Activated naive CD4-positive, alpha-beta T cell treated with anti-CD3 and anti-CD28 coated beads for 36 hours (primary cell): Measurements from ENCODE around the gene GABRG2. TPM values are rescaled to one million over a fixed set of nuclear protein-coding genes. Genes with fewer than 3 reads are reported as not detected.

ENCODE experiments used
- CTCF ChIA-PET: fragments of 350-600 bp; sonication (Branson Sonifier 250); formaldehyde crosslinking; loops from one replicate; lab custom pipeline; 2021; ENCODE audit warnings: antibody characterized with exemption; lab: Charles Lee
- DNase-seq: peaks from one replicate; pipeline ENCODE4 v3.0.0-alpha.2; 2020
- H3K27ac Mint-ChIP-seq: one replicate; pipeline ENCODE4 v1.8.0; 2021; ENCODE audit warnings: mild to moderate bottlenecking, mixed read lengths
- H3K27me3 Mint-ChIP-seq: one replicate; pipeline ENCODE4 v1.8.0; 2021; ENCODE audit warnings: low read depth, mixed read lengths
- H3K36me3 Mint-ChIP-seq: one replicate; pipeline ENCODE4 v1.8.0; 2021; ENCODE audit warnings: low read depth, mixed read lengths
- H3K4me1 Mint-ChIP-seq: one replicate; pipeline ENCODE4 v1.8.0; 2021; ENCODE audit warnings: low read depth, mixed read lengths
- H3K4me3 Mint-ChIP-seq: one replicate; pipeline ENCODE4 v1.8.0; 2021; ENCODE audit warnings: mild to moderate bottlenecking, moderate library complexity, mixed read lengths
- H3K9me3 Mint-ChIP-seq: one replicate; pipeline ENCODE4 v1.8.0; 2021; ENCODE audit warnings: mixed read lengths
- intact Hi-C: fragments of 100-400 bp; cut with micrococcal nuclease; formaldehyde crosslinking; loops from one replicate; pipeline ENCODE4 v1.15.1; 2023
- total RNA-seq, 2 experiments: library from RNA; stranded (reverse); gene quantifications; one replicate each; pipeline ENCODE4 v1.2.3, GENCODE V29; 2021

Gene GABRG2
- total RNA-seq, 2 experiments from 2014 or later = 0.64 TPM; not detected in 1

- peaks cover 7% of the 10 kb centered on the region for H3K9me3 Mint-ChIP-seq
- H3K4me3 Mint-ChIP-seq = no peak overlapping the region
- DNase-seq = no peak
- H3K4me1 Mint-ChIP-seq = no peaks in the 10 kb centered on the region
- intact Hi-C loops = no loop called here
- no peaks in the 10 kb centered on the region for H3K36me3 Mint-ChIP-seq
- H3K27me3 Mint-ChIP-seq = no peaks in the 10 kb centered on the region
- no peak overlapping the region for H3K27ac Mint-ChIP-seq
- CTCF ChIA-PET = interaction anchor here (0.6 kb wide), 1 partner anchor 9 kb away, joined by 3 read pairs; no protein-coding TSS in a partner anchor
Observed at GRCh38 chr5:162107591-162107990, 40.0 kb downstream of the GABRG2 start.

GRCh38 chr5:162119801-162120200, 52.2 kb downstream of the GABRG2 start:
- H3K4me3 Mint-ChIP-seq = no peak overlapping the region
- DNase-seq = no peak
- no peak overlapping the region for H3K27ac Mint-ChIP-seq
- CTCF ChIA-PET = no interaction called here
- no peaks in the 10 kb centered on the region for H3K27me3 Mint-ChIP-seq
- intact Hi-C loops = no loop called here
- H3K36me3 Mint-ChIP-seq = no peaks in the 10 kb centered on the region
- H3K4me1 Mint-ChIP-seq = no peaks in the 10 kb centered on the region
- peaks cover 5% of the 10 kb centered on the region for H3K9me3 Mint-ChIP-seq

DNA sequence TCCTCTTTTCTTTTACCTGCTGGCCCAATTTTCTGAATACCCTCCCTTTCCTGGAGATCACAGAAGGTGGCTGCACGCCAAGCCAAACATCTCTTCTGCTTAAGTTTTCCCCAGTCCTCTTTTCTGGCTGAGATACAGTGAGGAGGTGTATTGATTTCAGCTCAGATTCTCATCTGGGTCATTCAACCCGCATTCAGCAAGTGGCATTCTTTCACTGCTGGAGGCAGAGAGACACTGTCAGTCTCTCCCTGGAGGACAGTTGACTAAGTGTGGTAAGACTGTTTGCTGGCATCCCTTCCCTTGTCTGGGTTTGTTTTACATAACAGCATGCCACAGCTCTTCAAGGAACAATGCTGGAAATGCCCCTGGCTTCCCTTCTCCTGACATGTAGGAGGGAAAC, 60.5 kb downstream of the GABRG2 start:
- no peak overlapping the region for H3K27ac Mint-ChIP-seq
- H3K36me3 Mint-ChIP-seq = no peaks in the 10 kb centered on the region
- H3K4me3 Mint-ChIP-seq = no peak overlapping the region
- H3K4me1 Mint-ChIP-seq = no peaks in the 10 kb centered on the region
- CTCF ChIA-PET = no interaction called here
- no peaks in the 10 kb centered on the region for H3K9me3 Mint-ChIP-seq
- intact Hi-C loops = no loop called here
- DNase-seq = no peak
- H3K27me3 Mint-ChIP-seq = no peaks in the 10 kb centered on the region

- H3K27me3 Mint-ChIP-seq = no peaks in the 10 kb centered on the region
- H3K27ac Mint-ChIP-seq = no peak overlapping the region
- no peak overlapping the region for H3K4me3 Mint-ChIP-seq
- CTCF ChIA-PET = no interaction called here
- DNase-seq = no peak
- no peaks in the 10 kb centered on the region for H3K9me3 Mint-ChIP-seq
- no peaks in the 10 kb centered on the region for H3K36me3 Mint-ChIP-seq
- H3K4me1 Mint-ChIP-seq = no peaks in the 10 kb centered on the region
- intact Hi-C loops = no loop called here
Observed at GRCh38 chr5:162132348-162132747, 64.8 kb downstream of the GABRG2 start.

GRCh38 chr5:162139190-162139589, 71.6 kb downstream of the GABRG2 start:
- Mint-ChIP-seq H3K27ac (no peak overlapping the region), H3K27me3 (no peaks in the 10 kb centered on the region), H3K4me3 (no peak overlapping the region), H3K4me1 (no peaks in the 10 kb centered on the region), H3K36me3 (no peaks in the 10 kb centered on the region), H3K9me3 (peaks cover 5% of the 10 kb centered on the region)
- intact Hi-C loops = no loop called here
- CTCF ChIA-PET = no interaction called here
- no peak for DNase-seq

DNA sequence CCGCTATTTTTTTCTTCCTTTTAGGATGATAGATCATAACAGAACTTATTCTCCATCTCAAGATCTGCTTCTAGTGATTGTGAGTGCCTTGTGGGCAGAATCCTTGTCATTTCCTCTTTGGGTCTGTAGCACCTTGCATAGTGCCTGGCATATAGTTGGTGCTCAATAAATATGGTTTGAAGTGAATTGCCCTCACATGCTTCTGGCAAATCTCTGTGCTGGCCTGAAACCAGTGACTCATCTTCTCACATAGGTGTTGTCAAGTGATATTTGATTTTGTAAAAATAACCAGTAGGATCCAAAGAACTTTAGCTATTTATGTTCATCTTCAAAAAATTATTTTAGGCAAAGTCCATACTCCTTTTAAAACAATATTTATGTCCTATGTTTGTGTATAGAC, 86.7 kb downstream of the GABRG2 start:
- Mint-ChIP-seq H3K4me3 (no peak overlapping the region), H3K27ac (no peak overlapping the region), H3K4me1 (no peaks in the 10 kb centered on the region), H3K36me3 (no peaks in the 10 kb centered on the region), H3K9me3 (peaks cover 3% of the 10 kb centered on the region), H3K27me3 (no peaks in the 10 kb centered on the region)
- DNase-seq = no peak
- intact Hi-C loops = no loop called here
- CTCF ChIA-PET = no interaction called here

GRCh38 chr5:162160401-162160800, 92.8 kb downstream of the GABRG2 start:
- Mint-ChIP-seq H3K9me3 (peaks cover 3% of the 10 kb centered on the region), H3K27me3 (no peaks in the 10 kb centered on the region), H3K4me1 (no peaks in the 10 kb centered on the region), H3K36me3 (no peaks in the 10 kb centered on the region), H3K27ac (no peak overlapping the region), H3K4me3 (no peak overlapping the region)
- intact Hi-C loops = no loop called here
- CTCF ChIA-PET = no interaction called here
- DNase-seq = no peak

DNA sequence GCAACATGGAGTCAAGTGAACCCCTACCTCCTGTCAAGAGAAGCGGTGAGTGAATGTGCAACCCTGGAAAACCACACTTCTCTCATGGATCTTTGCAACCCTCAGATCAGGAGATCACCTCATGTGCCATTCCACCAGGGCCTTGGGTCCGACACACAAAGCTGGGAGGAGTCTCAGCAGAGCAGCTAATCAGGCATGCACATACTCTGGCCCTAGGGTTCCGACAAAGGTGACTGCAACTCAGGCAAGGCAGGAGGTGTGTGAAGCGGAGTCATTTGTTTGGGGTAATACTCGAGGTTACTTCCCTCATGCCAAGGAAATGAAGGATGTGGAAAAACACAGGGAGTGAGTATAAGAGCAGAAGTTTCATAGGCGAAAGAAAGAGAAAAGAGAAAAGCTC, 96.1 kb downstream of the GABRG2 start:
- Mint-ChIP-seq H3K36me3 (no peaks in the 10 kb centered on the region), H3K9me3 (peaks cover 15% of the 10 kb centered on the region), H3K27me3 (no peaks in the 10 kb centered on the region), H3K4me3 (no peak overlapping the region), H3K27ac (no peak overlapping the region), H3K4me1 (no peaks in the 10 kb centered on the region)
- CTCF ChIA-PET = no interaction called here
- intact Hi-C loops = no loop called here
- DNase-seq = no peak

- no peak overlapping the region for H3K27ac Mint-ChIP-seq
- no peaks in the 10 kb centered on the region for H3K4me1 Mint-ChIP-seq
- intact Hi-C loops = no loop called here
- CTCF ChIA-PET = no interaction called here
- H3K36me3 Mint-ChIP-seq = no peaks in the 10 kb centered on the region
- DNase-seq = no peak
- no peak overlapping the region for H3K4me3 Mint-ChIP-seq
- no peaks in the 10 kb centered on the region for H3K9me3 Mint-ChIP-seq
- no peaks in the 10 kb centered on the region for H3K27me3 Mint-ChIP-seq
Observed at GRCh38 chr5:162174358-162174974, 106.9 kb downstream of the GABRG2 start.

GRCh38 chr5:162187371-162187770, 119.8 kb downstream of the GABRG2 start:
- intact Hi-C loops = no loop called here
- Mint-ChIP-seq H3K9me3 (peaks cover 5% of the 10 kb centered on the region), H3K4me3 (no peak overlapping the region), H3K36me3 (no peaks in the 10 kb centered on the region), H3K27me3 (no peaks in the 10 kb centered on the region), H3K4me1 (no peaks in the 10 kb centered on the region), H3K27ac (no peak overlapping the region)
- DNase-seq = no peak
- CTCF ChIA-PET = no interaction called here

- no peaks in the 10 kb centered on the region for H3K4me1 Mint-ChIP-seq
- H3K9me3 Mint-ChIP-seq = peaks cover 5% of the 10 kb centered on the region
- H3K36me3 Mint-ChIP-seq = no peaks in the 10 kb centered on the region
- no peak for DNase-seq
- intact Hi-C loops = no loop called here
- no peak overlapping the region for H3K4me3 Mint-ChIP-seq
- H3K27me3 Mint-ChIP-seq = no peaks in the 10 kb centered on the region
- CTCF ChIA-PET = no interaction called here
- no peak overlapping the region for H3K27ac Mint-ChIP-seq
Observed at GRCh38 chr5:162189719-162190118, 122.1 kb downstream of the GABRG2 start.

DNA sequence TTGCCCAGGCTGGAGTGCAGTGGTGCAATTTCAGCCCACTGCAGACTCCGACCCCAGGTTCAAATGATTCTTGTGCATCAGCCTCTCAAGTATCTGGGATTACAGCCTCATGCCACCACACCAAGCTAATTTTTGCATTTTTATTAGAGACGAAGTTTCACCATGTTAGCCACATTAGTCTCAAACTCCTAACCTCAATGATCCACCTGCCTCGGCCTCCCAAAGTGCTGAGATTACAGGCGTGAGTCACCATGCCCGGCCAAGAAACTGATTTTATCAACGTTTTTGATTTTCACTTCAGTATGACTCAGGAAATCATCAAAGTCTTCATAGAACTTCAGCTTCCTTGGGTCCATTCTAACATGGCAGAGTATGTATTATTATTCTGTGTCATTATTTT, 125.4 kb downstream of the GABRG2 start:
- DNase-seq = no peak
- Mint-ChIP-seq H3K27ac (no peak overlapping the region), H3K4me1 (no peaks in the 10 kb centered on the region), H3K9me3 (no peaks in the 10 kb centered on the region), H3K36me3 (no peaks in the 10 kb centered on the region), H3K4me3 (no peak overlapping the region), H3K27me3 (no peaks in the 10 kb centered on the region)
- CTCF ChIA-PET = no interaction called here
- intact Hi-C loops = no loop called here

DNA sequence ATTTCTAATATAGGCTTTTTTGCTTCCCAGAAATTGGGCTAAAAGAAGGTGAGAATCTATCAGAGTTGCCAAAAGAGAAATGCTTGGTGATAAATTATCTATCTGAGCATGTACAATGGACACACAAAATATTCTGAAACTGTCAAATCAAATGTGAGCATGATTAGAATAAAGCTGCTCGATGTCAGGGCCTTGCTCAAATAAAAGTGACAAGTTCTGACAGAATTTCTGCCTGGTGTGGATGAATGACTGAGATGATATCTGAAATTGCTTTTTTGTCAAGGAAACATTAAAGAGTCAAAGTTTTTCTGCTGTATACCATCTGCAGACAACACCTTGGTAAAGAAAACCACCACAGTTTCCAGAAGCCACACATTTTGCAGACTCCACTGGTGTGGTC, 128.8 kb downstream of the GABRG2 start:
- intact Hi-C loops = no loop called here
- Mint-ChIP-seq H3K27ac (no peak overlapping the region), H3K36me3 (no peaks in the 10 kb centered on the region), H3K9me3 (no peaks in the 10 kb centered on the region), H3K27me3 (no peaks in the 10 kb centered on the region), H3K4me3 (no peak overlapping the region), H3K4me1 (no peaks in the 10 kb centered on the region)
- no peak for DNase-seq
- CTCF ChIA-PET = no interaction called here
